Measurements from ENCODE around the gene FBLN2.

GRCh38 chr3:13634615-13635014, 85.7 kb downstream of the FBLN2 start:
- TF ChIP-seq CTCF (optimal IDR thresholded peaks at IDR 0.05 in 1 of 3, IDR thresholded peaks at IDR 0.05 in 1 of 3, conservative IDR thresholded peaks at IDR 0.05 in 1 of 3; ENCODE audit: extremely low read depth in 1 of 3, insufficient read depth in 2 of 3, low read length in 3 of 3) (no peak), EZH2 (IDR thresholded peaks at IDR 0.05; ENCODE audit: low read length) (no peak)

Measured in keratinocyte (primary cell).